Sigmoid colon (tissue), 7 donors: ENCODE data around the gene KLHL42. TPM values are rescaled to one million over a fixed set of nuclear protein-coding genes. Genes with fewer than 3 reads are reported as not detected.

ENCODE experiments used
- DNase-seq: peaks from one replicate; pipeline ENCODE4 v3.0.0-alpha.2; 2019
- H3K27ac ChIP-seq, 4 donors: fragments of 200-600 bp; sonication (generic); one replicate each; pipeline ENCODE4 v1.5.1; 2016 to 2019; ENCODE audit warnings: mild to moderate bottlenecking in 1 of 4
- H3K27me3 ChIP-seq, 3 donors: fragments of 200-600 bp; sonication (generic); one replicate each; pipeline ENCODE4 v1.5.1; 2019; ENCODE audit warnings: mild to moderate bottlenecking in 1 of 3
- H3K36me3 ChIP-seq, 4 donors: fragments of 200-600 bp; sonication (generic); one replicate each; pipeline ENCODE4 v1.5.1; 2016 to 2019
- H3K4me1 ChIP-seq, 4 donors: fragments of 200-600 bp; sonication (generic); one replicate each; pipeline ENCODE4 v1.5.1; 2017 to 2019
- H3K4me3 ChIP-seq, 4 donors: fragments of 200-600 bp; sonication (generic); one replicate each; pipeline ENCODE4 v1.5.1; 2017 to 2019; ENCODE audit warnings: mild to moderate bottlenecking in 2 of 4, moderate library complexity in 1 of 4
- H3K9me3 ChIP-seq, 4 donors: fragments of 200-600 bp in 3 of 4; sonication (generic) in 3 of 4; one replicate each; pipeline versions ENCODE4 v1.5.1 to v1.6.1; 2013 to 2019
- CTCF ChIP-seq, 4 experiments: fragments of 450-650 bp in 3 of 4; fragments of 200-600 bp in 1 of 4; IDR thresholded peaks; one replicate each; pipeline ENCODE4 v1.5.1; 2016 to 2019; ENCODE audit warnings: antibody characterized with exemption in 4 of 4, mild to moderate bottlenecking in 3 of 4, moderate library complexity in 2 of 4
- EP300 ChIP-seq, 4 donors: sonication (generic); formaldehyde crosslinking; IDR thresholded peaks; one replicate each; pipeline ENCODE4 v1.6.1; 2017; ENCODE audit warnings: antibody characterized with exemption in 4 of 4
- POLR2A ChIP-seq, 2 donors: fragments of 450-650 bp; IDR thresholded peaks; one replicate each; pipeline ENCODE4 v1.6.1; 2016; ENCODE audit warnings: antibody characterized with exemption in 2 of 2, mild to moderate bottlenecking in 2 of 2, moderate library complexity in 2 of 2
- POLR2AphosphoS5 ChIP-seq, 4 donors: sonication (generic); formaldehyde crosslinking; IDR thresholded peaks; one replicate each; pipeline ENCODE4 v1.6.1; 2017; ENCODE audit warnings: antibody characterized with exemption in 4 of 4
- WGBS, 2 donors: extraction: QIAGEN DNeasy Blood & Tissue Kit; methylation state at CpG; one replicate each; pipeline ENCODE4 v1.1.7; 2013; 5-methylcytosine and 5-hydroxymethylcytosine counted together
- intact Hi-C: fragments of 100-400 bp; cut with DNase I; formaldehyde crosslinking; loops from one replicate; pipeline ENCODE4 v1.15.1; 2023
- polyA plus RNA-seq, 3 donors: library from polyadenylated mRNA; stranded (reverse); fragments of 200-250 nt; gene quantifications; one replicate each; pipeline ENCODE4 v1.2.3, GENCODE V29; 2013
- total RNA-seq, 4 donors: library from RNA; depleted of rRNA; stranded (reverse); fragments of >200 nt; gene quantifications; one replicate each; pipeline ENCODE4 v1.1.0, GENCODE V29; 2016
- donor health status: healthy with polysubstance abuse.
- donor health status: Bipolar disorder and iron deficiency.
- donor health status: healthy.

KLHL42 gene
- total and polyA plus RNA-seq, 7 donors, result 3.6 to 78.1 (median 60.7) TPM

DNA sequence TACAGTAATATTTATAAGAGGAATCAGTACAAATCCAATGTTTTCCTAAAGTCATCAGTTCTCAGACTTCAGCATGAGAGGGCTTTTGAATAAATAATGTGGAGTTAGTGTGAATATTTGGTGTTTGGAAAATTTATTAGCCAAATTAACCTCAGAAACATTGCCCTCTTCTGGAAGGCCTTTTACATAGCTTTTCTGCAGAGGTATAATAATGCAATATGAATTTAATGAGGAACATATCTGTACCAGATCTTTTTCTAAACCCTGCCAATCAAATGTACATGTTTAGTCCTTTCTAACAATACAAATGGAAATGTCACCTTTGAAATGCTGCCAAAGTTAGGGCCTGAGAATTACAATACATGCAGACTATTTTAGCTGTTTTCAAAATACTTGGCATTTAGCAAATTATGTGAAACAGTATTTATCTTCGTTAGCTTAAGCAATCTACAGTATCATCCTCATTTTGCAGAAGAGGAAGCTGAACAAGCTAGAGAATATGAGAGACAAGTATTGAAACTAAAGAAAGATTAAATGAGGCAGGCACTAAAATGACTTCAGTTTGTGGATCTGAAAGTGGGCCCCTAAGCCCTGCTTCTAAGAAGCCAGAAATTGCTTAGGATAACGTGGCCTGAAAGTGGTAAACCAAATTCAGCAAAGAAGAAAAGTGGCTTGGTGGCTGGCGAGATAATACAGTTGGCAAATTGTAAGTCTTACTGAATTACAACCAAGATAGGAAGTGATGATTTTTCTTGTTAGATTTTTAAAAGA, 60.4 kb downstream of the KLHL42 start:
- Histone ChIP-seq H3K9me3 (no peaks in the 10 kb centered on the region), H3K27me3 (no peaks in the 10 kb centered on the region), H3K4me1 (no peaks in the 10 kb centered on the region), H3K27ac (no peak overlapping the region), H3K4me3 (no peak overlapping the region), H3K36me3 (no peaks in the 10 kb centered on the region)
- intact Hi-C loops, result no loop called here
- no peak for DNase-seq
- 55 to 64% methylated on average over 3 of the region's 3 CpGs for WGBS, 2 donors
- TF ChIP-seq EP300 (IDR thresholded peaks at IDR 0.05) (peak in 1 of 4 donors; percentile 14), CTCF (IDR thresholded peaks at IDR 0.05) (no peak)

- DNase-seq, result no peak
- 33 to 49% methylated on average over 5 of the region's 5 CpGs for WGBS, 2 donors
- intact Hi-C loops, result no loop called here
- Histone ChIP-seq H3K4me3 (no peak overlapping the region), H3K27ac (no peak overlapping the region), H3K27me3 (no peaks in the 10 kb centered on the region), H3K36me3 (no peaks in the 10 kb centered on the region), H3K4me1 (no peaks in the 10 kb centered on the region), H3K9me3 (no peaks in the 10 kb centered on the region)
- no peak for TF ChIP-seq POLR2A (IDR thresholded peaks at IDR 0.05)
- no peak for TF ChIP-seq CTCF (IDR thresholded peaks at IDR 0.05)
- TF ChIP-seq POLR2AphosphoS5 (IDR thresholded peaks at IDR 0.05), result no peak
- no peak for TF ChIP-seq EP300 (IDR thresholded peaks at IDR 0.05)
Measured at GRCh38 chr12:27841392-27841882, 61.4 kb downstream of the KLHL42 start.

- no peaks in the 10 kb centered on the region for H3K9me3 ChIP-seq
- intact Hi-C loops, result no loop called here
- DNase-seq, result no peak
- no peak for TF ChIP-seq EP300 (IDR thresholded peaks at IDR 0.05)
- no peak for TF ChIP-seq POLR2AphosphoS5 (IDR thresholded peaks at IDR 0.05)
- no peak for TF ChIP-seq POLR2A (IDR thresholded peaks at IDR 0.05)
- TF ChIP-seq CTCF (IDR thresholded peaks at IDR 0.05), result no peak
- H3K36me3 ChIP-seq, result no peaks in the 10 kb centered on the region
- 47 to 61% methylated on average over 8 of the region's 8 CpGs for WGBS, 2 donors
- H3K27me3 ChIP-seq, result no peaks in the 10 kb centered on the region
- H3K4me1 ChIP-seq, result no peaks in the 10 kb centered on the region
- H3K4me3 ChIP-seq, result no peak overlapping the region
- H3K27ac ChIP-seq, result no peak overlapping the region
Measured at GRCh38 chr12:27843714-27844245, 63.7 kb downstream of the KLHL42 start.

DNA sequence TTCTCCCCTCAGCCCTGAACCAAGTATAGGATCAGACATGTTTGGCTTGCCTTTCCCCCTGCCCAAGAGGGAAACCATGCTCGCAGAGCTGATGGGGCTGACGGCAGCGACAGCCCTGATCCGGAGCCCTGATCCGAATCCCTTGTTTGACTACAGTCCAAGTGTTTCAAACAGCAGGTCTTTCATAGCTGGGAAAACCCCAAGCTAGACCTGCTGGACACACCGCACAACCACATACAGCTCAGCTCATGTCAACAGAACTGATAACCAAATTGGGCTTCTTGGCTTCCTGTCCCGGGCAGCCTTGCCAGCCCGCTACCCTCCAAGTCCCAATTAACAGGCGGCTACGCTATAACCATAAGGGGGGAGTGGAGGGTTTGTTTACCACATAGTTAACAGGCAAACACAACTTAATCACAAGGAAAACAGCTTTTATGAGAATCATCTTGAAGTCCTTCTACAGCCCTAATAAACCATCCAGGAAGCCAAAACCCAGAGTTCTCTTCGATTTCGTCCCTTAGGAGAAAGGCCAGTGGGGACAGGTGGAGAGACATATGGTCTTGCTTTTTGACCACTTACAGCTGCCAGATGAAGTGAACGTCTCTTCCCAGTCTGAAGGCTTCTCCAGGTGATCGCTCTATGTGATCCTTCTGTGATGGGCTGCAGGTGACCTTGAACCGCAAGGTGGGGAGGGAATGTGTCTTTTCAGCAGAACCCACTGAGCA, 64.5 kb downstream of the KLHL42 start:
- H3K27ac ChIP-seq, result no peak overlapping the region
- WGBS, 2 donors, result 40 to 63% methylated on average over 15 of the region's 15 CpGs
- TF ChIP-seq POLR2AphosphoS5 (IDR thresholded peaks at IDR 0.05), result no peak
- TF ChIP-seq EP300 (IDR thresholded peaks at IDR 0.05), result no peak
- TF ChIP-seq POLR2A (IDR thresholded peaks at IDR 0.05), result no peak
- no peak for TF ChIP-seq CTCF (IDR thresholded peaks at IDR 0.05)

More for the DNA sequence above, 64.5 kb downstream of the KLHL42 start:
- Histone ChIP-seq H3K36me3 (no peaks in the 10 kb centered on the region), H3K27me3 (no peaks in the 10 kb centered on the region), H3K9me3 (no peaks in the 10 kb centered on the region), H3K4me3 (no peak overlapping the region), H3K4me1 (no peaks in the 10 kb centered on the region)
- intact Hi-C loops, result no loop called here
- DNase-seq, result no peak
